Upper lobe of left lung (tissue), 4 donors: ENCODE measurements around the gene CERK.

Source experiments
- CTCF ChIP-seq, 6 experiments: fragments of 450-650 bp in 4 of 6; fragments of 200-600 bp in 2 of 6; sonication (generic) in 2 of 6; IDR thresholded peaks; one replicate each; pipeline ENCODE4 v1.5.1; 2016 to 2019; ENCODE audit warnings: antibody characterized with exemption in 6 of 6
- EP300 ChIP-seq, 4 donors: sonication (generic); formaldehyde crosslinking; IDR thresholded peaks; one replicate each; pipeline ENCODE4 v1.5.1; 2017; ENCODE audit warnings: antibody characterized with exemption in 4 of 4, control low read depth in 2 of 4
- POLR2A ChIP-seq, 4 donors: fragments of 450-650 bp; IDR thresholded peaks; one replicate each; pipeline ENCODE4 v1.5.1; 2016 to 2017; ENCODE audit warnings: antibody characterized with exemption in 4 of 4, mild to moderate bottlenecking in 2 of 4

GRCh38 chr22:46763051-46763705, 25.1 kb upstream of the CERK start:
- no peak for TF ChIP-seq POLR2A (IDR thresholded peaks at IDR 0.05)
- no peak for TF ChIP-seq CTCF (IDR thresholded peaks at IDR 0.05)
- no peak for TF ChIP-seq EP300 (IDR thresholded peaks at IDR 0.05)
